Activated naive CD4-positive, alpha-beta T cell (primary cell): Measurements from ENCODE around the gene GJE1.

Experiments
- DNase-seq, 4 experiments: peaks; one replicate each; lab custom pipeline; 2025; lab: John Stamatoyannopoulos, UW

GJE1 gene

GRCh38 chr6:142165227-142165626 is 32.5 kb downstream of the GJE1 start:
- DNase-seq, result no peak

DNA sequence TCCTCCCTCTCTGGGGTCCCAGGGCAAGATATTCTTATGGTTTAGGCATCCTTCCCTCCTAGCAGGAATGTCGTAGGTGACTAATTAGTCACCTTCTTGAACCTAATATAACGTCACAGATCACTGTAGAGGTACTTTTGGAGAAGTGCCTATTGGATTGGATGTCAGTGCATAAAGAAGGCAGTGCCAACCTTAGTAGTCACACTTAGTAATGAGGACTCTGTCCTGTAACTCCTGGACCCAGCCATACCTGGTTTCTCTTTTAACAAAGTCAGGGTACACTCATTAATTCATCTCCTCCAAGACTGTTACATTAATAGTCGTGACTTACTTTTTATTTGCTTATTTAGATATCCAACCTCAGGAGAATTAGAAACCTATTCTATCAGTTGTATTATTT is 34.3 kb downstream of the GJE1 start:
- DNase-seq, result no peak

DNA sequence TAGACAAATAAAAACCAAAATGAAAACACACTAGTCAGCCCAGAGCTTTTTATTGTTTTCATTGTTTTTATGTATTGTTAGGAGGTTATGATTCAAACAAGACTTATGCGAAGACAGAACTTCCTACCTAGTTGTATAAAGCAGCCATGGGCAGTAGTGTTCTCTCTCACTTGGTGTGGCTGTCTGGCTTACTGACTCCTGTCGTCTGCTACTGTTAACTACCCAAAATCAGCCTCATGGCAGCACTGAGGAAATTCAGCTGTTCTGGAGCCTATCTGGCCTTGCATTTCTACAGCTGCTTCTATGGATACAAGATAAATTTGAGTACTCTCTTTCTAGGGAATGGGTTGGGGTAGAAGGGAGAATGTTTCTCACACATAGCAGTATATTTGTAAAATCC is 34.8 kb downstream of the GJE1 start:
- DNase-seq, result no peak

GRCh38 chr6:142171351-142171750 is 38.6 kb downstream of the GJE1 start:
- DNase-seq, result no peak

DNA sequence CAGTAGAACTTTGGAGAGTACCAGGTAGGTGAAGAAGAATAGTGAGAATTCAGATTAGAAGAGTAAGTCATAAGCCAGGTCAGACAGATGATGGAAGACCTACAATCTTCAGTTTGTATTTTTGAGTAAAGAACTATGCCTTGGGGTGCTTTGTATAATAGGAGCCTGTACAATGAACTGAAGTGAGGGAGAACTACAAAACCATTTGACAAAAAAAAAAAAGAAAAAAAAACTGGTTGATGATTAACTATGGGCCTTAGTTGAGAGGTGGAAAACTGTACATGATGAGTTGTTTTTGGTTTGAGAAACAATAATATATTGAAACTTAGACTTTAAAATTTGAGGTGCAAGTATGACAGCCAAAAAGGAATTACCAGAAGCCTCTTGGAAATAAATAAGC is 40.0 kb downstream of the GJE1 start:
- DNase-seq, result no peak

- DNase-seq, result no peak
These were observed 41.3 kb downstream of the GJE1 start for GRCh38 chr6:142173980-142174379.

- DNase-seq, result no peak
These were observed 42.0 kb downstream of the GJE1 start for GRCh38 chr6:142174703-142175102.

GRCh38 chr6:142178129-142178528 is 45.4 kb downstream of the GJE1 start:
- DNase-seq, result no peak

GRCh38 chr6:142182004-142182403 is 49.3 kb downstream of the GJE1 start:
- DNase-seq, result no peak

GRCh38 chr6:142183351-142183750 is 50.6 kb downstream of the GJE1 start:
- DNase-seq, result no peak

- DNase-seq, result no peak
These were observed 51.6 kb downstream of the GJE1 start for GRCh38 chr6:142184307-142184706.
